ENCODE data around the gene ATG4D. TPM values are rescaled to one million over a fixed set of nuclear protein-coding genes. Genes with fewer than 3 reads are reported as not detected.

ATG4D gene
- 10.5 and 12.9 TPM in 2 replicates for total RNA-seq

GRCh38 chr19:10543420-10544241 lies at the start of gene ATG4D:
ATG4D (plus strand) TSS chr19:10543904; CDS start chr19:10544091, 187 bp downstream.

GRCh38 chr19:10503002-10503789 lies 40.5 kb upstream of the ATG4D start, which contains the start of gene KEAP1:
KEAP1 (minus strand) TSS chr19:10503356; CDS start chr19:10500033, 3,323 bp downstream.

GRCh38 chr19:10517361-10517759 lies 26.3 kb upstream of the ATG4D start, which contains the start of gene S1PR5:
S1PR5 (minus strand) TSS chr19:10517447; CDS start chr19:10515011, 2,436 bp downstream.

GRCh38 chr19:10565567-10566407 lies 22.1 kb downstream of the ATG4D start, which contains the start of gene KRI1:
KRI1 (minus strand) TSS chr19:10566010; CDS start chr19:10565999, 11 bp downstream.

GRCh38 chr19:10568826-10569651 lies 25.3 kb downstream of the ATG4D start, which contains the start of gene CDKN2D:
CDKN2D (minus strand) TSS chr19:10568979; CDS start chr19:10568653, 326 bp downstream.

GRCh38 chr19:10587022-10587838 lies 43.5 kb downstream of the ATG4D start, which contains the start of gene AP1M2:
AP1M2 (minus strand) TSS chr19:10587312; CDS start chr19:10587231, 81 bp downstream.

Other genes with a start within 250 kb of the ATG4D start
- gene ZGLP1, start 234.1 kb upstream of the ATG4D start, total RNA-seq = 0.29 and 0.50 TPM in 2 replicates
- gene FDX2, start 227.9 kb upstream of the ATG4D start, total RNA-seq = 15.0 and 20.0 TPM in 2 replicates
- 12.1 and 14.4 TPM in 2 replicates for gene RAVER1, start 210.4 kb upstream of the ATG4D start, total RNA-seq
- gene ICAM3, start 204.3 kb upstream of the ATG4D start, total RNA-seq = 5.1 and 7.0 TPM in 2 replicates
- gene TYK2, start 163.3 kb upstream of the ATG4D start, total RNA-seq = 65.9 and 101 TPM in 2 replicates
- gene CDC37, start 140.4 kb upstream of the ATG4D start, total RNA-seq = 166 and 189 TPM in 2 replicates
- gene PDE4A, start 123.4 kb upstream of the ATG4D start, total RNA-seq = 6.3 and 8.7 TPM in 2 replicates
- gene KEAP1, start 40.5 kb upstream of the ATG4D start, total RNA-seq = 91.0 and 150 TPM in 2 replicates
- gene S1PR5, start 26.5 kb upstream of the ATG4D start, total RNA-seq = 0.15 and 0.17 TPM in 2 replicates
- gene KRI1, start 22.1 kb downstream of the ATG4D start, total RNA-seq = 5.7 and 6.9 TPM in 2 replicates
- gene CDKN2D, start 25.1 kb downstream of the ATG4D start, total RNA-seq = 3.5 and 9.9 TPM in 2 replicates
- not detected in 2 replicates for gene AP1M2, start 43.4 kb downstream of the ATG4D start, total RNA-seq
- gene SLC44A2, start 81.6 kb downstream of the ATG4D start, total RNA-seq = 43.2 and 45.3 TPM in 2 replicates
- gene ILF3, start 110.4 kb downstream of the ATG4D start, total RNA-seq = 81.2 and 129 TPM in 2 replicates
- gene QTRT1, start 157.5 kb downstream of the ATG4D start, total RNA-seq = 27.8 and 28.1 TPM in 2 replicates
- 91.0 and 94.2 TPM in 2 replicates for gene DNM2, start 174.2 kb downstream of the ATG4D start, total RNA-seq